GM21529 (cell line): ENCODE results near the gene PMCH.
"Not testable (repeated sequence)": the region's sequence is repeated elsewhere in the genome, so short reads cannot be mapped to it uniquely, and the experiment has no call there.

Source experiments
- ATAC-seq: cut with Tn5 transposase; IDR thresholded peaks from one replicate; pipeline ENCODE4 v1.9.1; 2021; ENCODE audit not compliant: unreplicated experiment

PMCH gene

DNA sequence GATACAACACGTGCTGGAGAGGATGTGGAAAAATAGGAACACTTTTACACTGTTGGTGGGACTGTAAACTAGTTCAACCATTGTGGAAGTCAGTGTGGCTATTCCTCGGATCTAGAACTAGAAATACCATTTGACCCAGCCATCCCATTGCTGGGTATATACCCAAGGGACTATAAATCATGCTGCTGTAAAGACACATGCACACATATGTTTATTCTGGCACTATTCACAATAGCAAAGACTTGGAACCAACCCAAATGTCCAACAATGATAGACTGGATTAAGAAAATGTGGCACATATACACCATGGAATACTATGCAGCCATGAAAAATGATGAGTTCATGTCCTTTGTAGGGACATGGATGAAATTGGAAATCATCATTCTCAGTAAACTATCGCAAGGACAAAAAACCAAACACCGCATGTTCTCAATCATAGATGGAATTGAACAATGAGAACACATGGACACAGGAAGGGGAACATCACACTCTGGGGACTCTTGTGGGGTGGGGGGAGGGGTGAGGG, 50.5 kb downstream of the PMCH start:
- ATAC-seq: not testable (repeated sequence)
